GM12878 (cell line): Measurements from ENCODE around the gene ARFIP1. TPM values are rescaled to one million over a fixed set of nuclear protein-coding genes. Genes with fewer than 3 reads are reported as not detected.

Source experiments
- ATAC-seq: fragments of 200-7000 bp; cut with Tn5 transposase; 3 replicates; pipeline ENCODE4 v1.9.1; 2020; ENCODE audit warnings: mild to moderate bottlenecking, moderate library complexity
- BruUV-seq: library from RNA; stranded (reverse); fragments of 400-500 nt; replicated peaks from 2 replicates; lab custom pipeline; 2021; lab: Mats Ljungman, UMichigan
- CTCF ChIA-PET: fragments of 300-600 bp; sonication (Branson Sonifier 250); formaldehyde crosslinking; extraction: SDS; loops from one replicate; lab custom pipeline; 2021; ENCODE audit warnings: inconsistent platforms; lab: Yijun Ruan, JAX
- POLR2A ChIA-PET: fragments of 350-600 bp; formaldehyde crosslinking; extraction: SDS; loops from one replicate; lab custom pipeline; 2021; ENCODE audit warnings: inconsistent platforms; lab: Charles Lee
- RAD21 ChIA-PET: fragments of 300-600 bp; sonication (Branson Sonifier 250); formaldehyde crosslinking; loops from one replicate; lab custom pipeline; 2023; ENCODE audit warnings: antibody characterized with exemption; ENCODE audit not compliant: unreplicated experiment; lab: Charles Lee
- SMC1A ChIA-PET: fragments of 300-600 bp; sonication (Branson Sonifier 250); formaldehyde crosslinking; loops from one replicate; lab custom pipeline; 2023; ENCODE audit not compliant: unreplicated experiment, uncharacterized antibody; lab: Charles Lee
- DNase-seq: peaks from one replicate; pipeline ENCODE4 v3.0.0-alpha.2; 2011; ENCODE audit warnings: low read depth, low spot score
- FAIRE-seq: peaks from 3 replicates; lab custom pipeline; 2011; peaks lifted over from hg19 to GRCh38; lab: Jason Lieb, UNC
- H2AFZ ChIP-seq: 2 replicates; pipeline ENCODE4 v1.6.0; 2011; ENCODE audit warnings: low read depth, low read length, control low read depth; ENCODE audit not compliant: control insufficient read depth
- H3K27ac ChIP-seq: 2 replicates; pipeline ENCODE4 v1.5.1; 2011; ENCODE audit warnings: control low read depth; ENCODE audit not compliant: control insufficient read depth, insufficient read depth
- H3K27me3 ChIP-seq, 2 experiments: replicated peaks in 1 of 2; 2 replicates each; pipeline versions ENCODE4 v1.6.0 to v1.6.1; 2011; ENCODE audit warnings: low read length in 1 of 2; ENCODE audit not compliant: control insufficient read depth in 2 of 2, insufficient read depth in 2 of 2
- H3K36me3 ChIP-seq, 2 experiments: 2 replicates each; pipeline ENCODE4 v1.5.1; 2011; ENCODE audit warnings: low read length in 1 of 2; ENCODE audit not compliant: control insufficient read depth in 2 of 2, insufficient read depth in 2 of 2
- H3K4me1 ChIP-seq: 2 replicates; pipeline ENCODE4 v1.6.1; 2011; ENCODE audit warnings: mild to moderate bottlenecking, low read length, moderate library complexity, mixed read lengths; ENCODE audit not compliant: control insufficient read depth, insufficient read depth
- H3K4me2 ChIP-seq: 2 replicates; pipeline ENCODE4 v1.6.0; 2011; ENCODE audit warnings: control low read depth; ENCODE audit not compliant: control insufficient read depth, insufficient read depth
- H3K4me3 ChIP-seq: fragments of 200-600 bp; sonication (generic); 2 replicates; pipeline ENCODE4 v1.5.1; 2016
- H3K79me2 ChIP-seq: 2 replicates; pipeline ENCODE4 v1.6.0; 2011; ENCODE audit warnings: low read length; ENCODE audit not compliant: control insufficient read depth, insufficient read depth
- H3K9ac ChIP-seq: 2 replicates; pipeline ENCODE4 v1.8.0; 2011; ENCODE audit warnings: low read length, control low read depth, mixed read lengths; ENCODE audit not compliant: control insufficient read depth, insufficient read depth
- H3K9me3 ChIP-seq: replicated peaks from 3 replicates; pipeline ENCODE4 v1.5.1; 2011; ENCODE audit warnings: mild to moderate bottlenecking, low read length; ENCODE audit not compliant: control insufficient read depth, insufficient read depth
- H4K20me1 ChIP-seq: 2 replicates; pipeline ENCODE4 v1.6.0; 2011; ENCODE audit not compliant: control insufficient read depth, insufficient read depth
- ATF3 ChIP-seq: IDR thresholded peaks from 2 replicates; pipeline ENCODE4 v1.6.1; 2011; ENCODE audit warnings: low read depth, mild to moderate bottlenecking, low read length, moderate library complexity, borderline replicate concordance; ENCODE audit errors: extremely low read depth
- E4F1 ChIP-seq: fragments of 450-650 bp; IDR thresholded peaks from 2 replicates; pipeline ENCODE4 v1.6.1; 2018; ENCODE audit warnings: borderline replicate concordance, mild to moderate bottlenecking; ENCODE audit not compliant: partially characterized antibody
- EED ChIP-seq: sonication (generic); IDR thresholded peaks from 2 replicates; pipeline ENCODE4 v1.6.1; 2016; ENCODE audit warnings: antibody characterized with exemption, low read depth
- FOS ChIP-seq: IDR thresholded peaks from 3 replicates; pipeline ENCODE4 v1.6.1; 2011; ENCODE audit warnings: borderline replicate concordance; ENCODE audit not compliant: insufficient read length; ENCODE audit errors: extremely low read depth
- FOXK2 ChIP-seq: fragments of 450-650 bp; IDR thresholded peaks from 2 replicates; pipeline ENCODE4 v1.6.1; 2017; ENCODE audit warnings: mild to moderate bottlenecking, moderate library complexity
- IKZF1 ChIP-seq: fragments of 450-650 bp; conservative IDR thresholded peaks from 2 replicates; pipeline ENCODE4 v1.6.1; 2017; ENCODE audit warnings: antibody characterized with exemption, mild to moderate bottlenecking
- JUNB ChIP-seq: IDR thresholded peaks from 2 replicates; pipeline ENCODE4 v1.6.1; 2016; ENCODE audit warnings: antibody characterized with exemption, mild to moderate bottlenecking
- PML ChIP-seq: IDR thresholded peaks from 2 replicates; pipeline ENCODE4 v1.6.1; 2012; ENCODE audit warnings: low read length, inconsistent platforms
- RB1 ChIP-seq: fragments of 450-650 bp; formaldehyde crosslinking; IDR thresholded peaks from 2 replicates; pipeline ENCODE4 v1.6.1; 2017; ENCODE audit warnings: mild to moderate bottlenecking, borderline replicate concordance
- TBL1XR1 ChIP-seq: IDR thresholded peaks from 2 replicates; pipeline ENCODE4 v1.6.1; 2012; ENCODE audit warnings: low read depth, low read length, improper control_type of control experiment
- TCF3 ChIP-seq: IDR thresholded peaks from 2 replicates; pipeline ENCODE4 v1.6.1; 2012; ENCODE audit warnings: low read depth, mild to moderate bottlenecking, low read length, borderline replicate concordance; ENCODE audit not compliant: insufficient read depth
- ZBED1 ChIP-seq: IDR thresholded peaks from 2 replicates; pipeline ENCODE4 v1.6.1; 2016; ENCODE audit warnings: borderline replicate concordance
- ZNF384 ChIP-seq: IDR thresholded peaks from 2 replicates; pipeline ENCODE4 v1.6.1; 2012; ENCODE audit warnings: low read depth, mild to moderate bottlenecking, low read length, improper control_type of control experiment, borderline replicate concordance
- WGBS: methylation state at CpG from one replicate; pipeline ENCODE4 v1.1.6; 2016; ENCODE audit warnings: low lambda C conversion rate; ENCODE audit not compliant: insufficient replicate concordance, insufficient coverage; ENCODE audit errors: missing lambda C conversion rate; 5-methylcytosine and 5-hydroxymethylcytosine counted together
- in situ Hi-C: fragments of 300-500 bp; cut with MboI; formaldehyde crosslinking; loops from 9 replicates; pipeline ENCODE4 v1.14.3; 2018; ENCODE audit warnings: mixed read lengths
- intact Hi-C: fragments of 100-400 bp; cut with micrococcal nuclease; formaldehyde crosslinking; loops from one replicate; pipeline ENCODE4 v1.14.2; 2022; ENCODE audit not compliant: unreplicated experiment
- polyA plus RNA-seq, 11 experiments: library from polyadenylated mRNA; depleted of rRNA in 4 of 11; unstranded in 6 of 11; stranded (reverse) in 5 of 11; fragments of >200 nt; fragmentation: Nextera tagmentation in 4 of 11; fragmentation: Illumina TruSeq in 1 of 11; extraction: Ambion mirVana in 4 of 11; extraction: Trizol in 1 of 11; gene quantifications; 1 replicate in 1 of 11; 2 replicates in 10 of 11; pipeline versions ENCODE4 v1.2.1 to v1.2.3, GENCODE V29; 2011 to 2016; ENCODE audit warnings: inconsistent platforms in 2 of 11, missing spikeins in 2 of 11, low read depth in 1 of 11
- total RNA-seq, 4 experiments: library from RNA; depleted of rRNA in 3 of 4; stranded (reverse); fragments of >200 nt in 3 of 4; fragmentation: Illumina TruSeq in 1 of 4; extraction: Trizol in 1 of 4; gene quantifications; 2 replicates each; pipeline versions ENCODE4 v1.2.1 to v1.2.3, GENCODE V29; 2013 to 2021

Gene ARFIP1
- total and polyA plus RNA-seq, 10 of the 15 experiments (the other 5 are each of a cell fraction or from before 2014, with no cell fraction given): 9.5 to 21.7 (median 15.4) TPM

- peaks cover 2% of the 10 kb centered on the region; the same call in 1 of the 2 replicates for H3K79me2 ChIP-seq
- no peak overlapping the region for H3K27ac ChIP-seq
- no TSS peak for BruUV-seq
Observed at GRCh38 chr4:152805071-152805650, 25.4 kb downstream of the ARFIP1 start.

GRCh38 chr4:152805818-152806217 lies 26.1 kb downstream of the ARFIP1 start:
- no peaks in the 10 kb centered on the region for H3K9me3 ChIP-seq
- in situ Hi-C loops: no loop called here
- no TSS peak for BruUV-seq
- peaks cover 2% of the 10 kb centered on the region; the same call in 1 of the 2 replicates for H3K79me2 ChIP-seq
- no peak for DNase-seq
- SMC1A ChIA-PET: interaction anchor here (1.2 to 3.0 kb wide), 3 partner anchors 10 to 20 kb away, joined by 5 to 10 read pairs (median 6); no protein-coding TSS in a partner anchor
- CTCF ChIA-PET: interaction anchor here (1.0 kb wide), 1 partner anchor 27 kb away, joined by 3 read pairs; the partner anchor contains the start of gene TIGD4
- no peaks in the 10 kb centered on the region for H3K27me3 ChIP-seq
- WGBS: 94% methylated on average over 2 of the region's 2 CpGs
- H3K27ac ChIP-seq: no peak overlapping the region
- no peaks in the 10 kb centered on the region for H3K4me1 ChIP-seq
- H4K20me1 ChIP-seq: no peaks in the 10 kb centered on the region
- no peak for ATAC-seq
- TF ChIP-seq ATF3 (no peak), E4F1 (no peak), FOXK2 (no peak), RB1 (no peak), TBL1XR1 (no peak)
- TF ChIP-seq, all 136 proteins: peak for 0
- RAD21 ChIA-PET: no interaction called here
- H3K9ac ChIP-seq: no peak overlapping the region
- POLR2A ChIA-PET: interaction anchor here (0.6 to 1.5 kb wide), 3 partner anchors 12 to 559 kb away, joined by 3 read pairs; no protein-coding TSS in a partner anchor
- no peak overlapping the region for H2AFZ ChIP-seq
- H3K4me2 ChIP-seq: no peak overlapping the region
- intact Hi-C loops: no loop called here
- no peak for FAIRE-seq
- no peaks in the 10 kb centered on the region for H3K36me3 ChIP-seq
- H3K4me3 ChIP-seq: no peak overlapping the region

More at GRCh38 chr4:152805071-152805650, 25.4 kb downstream of the ARFIP1 start:
- intact Hi-C loops (no loop called here), in situ Hi-C loops (no loop called here)
- H4K20me1 ChIP-seq: no peaks in the 10 kb centered on the region
- WGBS: 92% methylated on average over 2 of the region's 2 CpGs
- POLR2A ChIA-PET: interaction anchor here (0.6 to 1.5 kb wide), 4 partner anchors 11 to 560 kb away, joined by 3 read pairs; no protein-coding TSS in a partner anchor
- CTCF ChIA-PET: interaction anchor here (0.8 to 1.4 kb wide), 3 partner anchors 18 to 41 kb away, joined by 3 to 4 read pairs (median 3); partner anchors contain the start of gene TIGD4
- RAD21 ChIA-PET: no interaction called here
- no peaks in the 10 kb centered on the region for H3K27me3 ChIP-seq
- no peak overlapping the region for H3K9ac ChIP-seq
- H3K4me1 ChIP-seq: no peaks in the 10 kb centered on the region
- ATAC-seq (no peak), FAIRE-seq (no peak), DNase-seq (no peak)
- H3K36me3 ChIP-seq: no peaks in the 10 kb centered on the region
- TF ChIP-seq ZNF384 (no peak), JUNB (no peak), EED (no peak), TCF3 (no peak), IKZF1 (no peak), ZBED1 (no peak), FOS (no peak), TBL1XR1 (no peak), PML (no peak)
- H3K4me2 ChIP-seq: no peak overlapping the region
- no peak overlapping the region for H3K4me3 ChIP-seq
- H2AFZ ChIP-seq: no peak overlapping the region
- SMC1A ChIA-PET: interaction anchor here (0.8 to 3.0 kb wide), 4 partner anchors 11 to 35 kb away, joined by 3 to 10 read pairs (median 6); no protein-coding TSS in a partner anchor
- no peaks in the 10 kb centered on the region for H3K9me3 ChIP-seq
